DND-41 (cell line): ENCODE data around the gene PNKD.

Experiments
- ATAC-seq: fragments of 200-7000 bp; cut with Tn5 transposase; 3 replicates; pipeline ENCODE4 v1.9.1; 2021; ENCODE audit warnings: low read depth; ENCODE audit not compliant: insufficient read depth
- DNase-seq: peaks from one replicate; pipeline ENCODE4 v3.0.0-alpha.2; 2020
- H2AFZ ChIP-seq: 2 replicates; pipeline ENCODE4 v1.6.0; 2012; ENCODE audit warnings: low read depth, low read length
- H3K27ac ChIP-seq: 2 replicates; pipeline ENCODE4 v1.5.1; 2012; ENCODE audit warnings: low read length, inconsistent platforms
- H3K27me3 ChIP-seq: fragments of 200-600 bp; sonication (generic); 2 replicates; pipeline ENCODE4 v1.6.0; 2012; ENCODE audit warnings: low read length, mild to moderate bottlenecking, inconsistent platforms; ENCODE audit not compliant: insufficient read depth, poor library complexity
- H3K36me3 ChIP-seq: 2 replicates; pipeline ENCODE4 v1.5.1; 2012; ENCODE audit warnings: low read length, inconsistent platforms; ENCODE audit not compliant: insufficient read depth
- H3K4me1 ChIP-seq: 2 replicates; pipeline ENCODE4 v1.5.1; 2012; ENCODE audit warnings: mild to moderate bottlenecking, low read length; ENCODE audit not compliant: insufficient read depth
- H3K4me2 ChIP-seq: 2 replicates; pipeline ENCODE4 v1.6.0; 2012; ENCODE audit warnings: mild to moderate bottlenecking, moderate library complexity, low read length, inconsistent platforms; ENCODE audit not compliant: insufficient read depth
- H3K4me3 ChIP-seq, 2 experiments: fragments of 200-600 bp in 1 of 2; shearing (Covaris generic) in 1 of 2; 2 replicates each; pipeline ENCODE4 v1.5.1; 2012 to 2016; ENCODE audit warnings: inconsistent platforms in 2 of 2, low read length in 2 of 2, mild to moderate bottlenecking in 2 of 2, low read depth in 1 of 2, moderate library complexity in 1 of 2
- H3K79me2 ChIP-seq: 2 replicates; pipeline ENCODE4 v1.6.0; 2012; ENCODE audit warnings: low read length, inconsistent platforms; ENCODE audit not compliant: insufficient read depth
- H3K9ac ChIP-seq: 2 replicates; pipeline ENCODE4 v1.6.0; 2012; ENCODE audit warnings: low read depth, mild to moderate bottlenecking, inconsistent platforms, low read length, moderate library complexity
- H3K9me3 ChIP-seq: 2 replicates; pipeline ENCODE4 v1.5.1; 2012; ENCODE audit warnings: low read length, moderate library complexity, mild to moderate bottlenecking, inconsistent platforms; ENCODE audit not compliant: insufficient read depth, severe bottlenecking
- H4K20me1 ChIP-seq: 2 replicates; pipeline ENCODE4 v1.6.0; 2012; ENCODE audit warnings: low read length; ENCODE audit not compliant: insufficient read depth
- EZH2 ChIP-seq: IDR thresholded peaks from 3 replicates; pipeline ENCODE4 v1.6.1; 2012; ENCODE audit warnings: borderline replicate concordance, low read depth, mild to moderate bottlenecking, moderate library complexity, low read length, inconsistent platforms; ENCODE audit not compliant: severe bottlenecking
- TF ChIP-seq, protein P1 (sequence below): IDR thresholded peaks from 2 replicates; pipeline ENCODE4 v1.5.1; 2012; ENCODE audit warnings: borderline replicate concordance, low read length, moderate library complexity, mild to moderate bottlenecking; ENCODE audit not compliant: poor library complexity, severe bottlenecking; ENCODE audit errors: extremely low read depth

The PNKD gene

DNA sequence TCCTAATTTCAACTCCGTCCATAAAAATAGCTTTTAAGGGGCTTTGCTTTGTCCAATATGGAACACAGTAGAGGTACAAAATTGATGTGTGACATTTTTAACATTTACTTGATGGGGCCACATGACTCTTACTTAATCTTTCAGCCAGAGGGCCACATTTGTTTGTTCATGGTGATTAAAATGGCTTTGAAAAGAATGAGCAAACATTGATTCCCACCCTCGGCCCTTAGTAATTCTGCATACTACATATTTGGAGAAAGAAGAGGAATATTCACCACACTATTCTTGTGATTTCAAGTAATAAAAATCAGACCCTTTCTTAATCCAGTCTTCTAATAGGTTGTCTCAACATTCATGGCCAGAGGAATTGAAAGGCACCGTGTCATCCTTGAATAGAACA, 35.8 kb upstream of the PNKD start:
- H3K9me3 ChIP-seq: no peaks in the 10 kb centered on the region
- ATAC-seq: no peak
- TF ChIP-seq, protein P1, sequence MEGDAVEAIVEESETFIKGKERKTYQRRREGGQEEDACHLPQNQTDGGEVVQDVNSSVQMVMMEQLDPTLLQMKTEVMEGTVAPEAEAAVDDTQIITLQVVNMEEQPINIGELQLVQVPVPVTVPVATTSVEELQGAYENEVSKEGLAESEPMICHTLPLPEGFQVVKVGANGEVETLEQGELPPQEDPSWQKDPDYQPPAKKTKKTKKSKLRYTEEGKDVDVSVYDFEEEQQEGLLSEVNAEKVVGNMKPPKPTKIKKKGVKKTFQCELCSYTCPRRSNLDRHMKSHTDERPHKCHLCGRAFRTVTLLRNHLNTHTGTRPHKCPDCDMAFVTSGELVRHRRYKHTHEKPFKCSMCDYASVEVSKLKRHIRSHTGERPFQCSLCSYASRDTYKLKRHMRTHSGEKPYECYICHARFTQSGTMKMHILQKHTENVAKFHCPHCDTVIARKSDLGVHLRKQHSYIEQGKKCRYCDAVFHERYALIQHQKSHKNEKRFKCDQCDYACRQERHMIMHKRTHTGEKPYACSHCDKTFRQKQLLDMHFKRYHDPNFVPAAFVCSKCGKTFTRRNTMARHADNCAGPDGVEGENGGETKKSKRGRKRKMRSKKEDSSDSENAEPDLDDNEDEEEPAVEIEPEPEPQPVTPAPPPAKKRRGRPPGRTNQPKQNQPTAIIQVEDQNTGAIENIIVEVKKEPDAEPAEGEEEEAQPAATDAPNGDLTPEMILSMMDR: no peak
- TF ChIP-seq EZH2: no peak
- no peak overlapping the region for H3K4me2 ChIP-seq
- no peaks in the 10 kb centered on the region for H3K27me3 ChIP-seq
- no peak for DNase-seq
- no peak overlapping the region for H3K4me3 ChIP-seq
- no peaks in the 10 kb centered on the region for H4K20me1 ChIP-seq
- H3K9ac ChIP-seq: no peak overlapping the region
- H2AFZ ChIP-seq: no peak overlapping the region
- H3K36me3 ChIP-seq: peaks cover 93% of the 10 kb centered on the region
- H3K4me1 ChIP-seq: peaks cover 11% of the 10 kb centered on the region
- no peak overlapping the region for H3K27ac ChIP-seq
- H3K79me2 ChIP-seq: peaks cover 19% of the 10 kb centered on the region

- Histone ChIP-seq H3K9me3 (no peaks in the 10 kb centered on the region), H2AFZ (no peak overlapping the region), H3K27me3 (no peaks in the 10 kb centered on the region), H3K36me3 (peaks cover 93% of the 10 kb centered on the region), H4K20me1 (no peaks in the 10 kb centered on the region), H3K79me2 (peaks cover 16% of the 10 kb centered on the region), H3K9ac (no peak overlapping the region), H3K4me2 (no peak overlapping the region), H3K4me3 (no peak overlapping the region), H3K4me1 (peaks cover 6% of the 10 kb centered on the region), H3K27ac (no peak overlapping the region)
- no peak for ATAC-seq
- no peak for DNase-seq
- no peak for TF ChIP-seq EZH2
- TF ChIP-seq, protein P1: no peak
Observed at GRCh38 chr2:218235017-218235416, 35.3 kb upstream of the PNKD start.

GRCh38 chr2:218236829-218237228, 33.5 kb upstream of the PNKD start:
- Histone ChIP-seq H4K20me1 (no peaks in the 10 kb centered on the region), H3K79me2 (0 out of 2 replicates have a peak, but pooled peaks cover 5% of the 10 kb centered on the region), H2AFZ (no peak overlapping the region), H3K4me3 (no peak overlapping the region), H3K36me3 (peaks cover 92% of the 10 kb centered on the region), H3K9me3 (no peaks in the 10 kb centered on the region), H3K27me3 (no peaks in the 10 kb centered on the region), H3K27ac (no peak overlapping the region), H3K9ac (no peak overlapping the region), H3K4me2 (no peak overlapping the region), H3K4me1 (no peaks in the 10 kb centered on the region)
- DNase-seq: no peak
- no peak for ATAC-seq
- TF ChIP-seq EZH2: no peak
- TF ChIP-seq, protein P1: no peak

- no peak overlapping the region for H2AFZ ChIP-seq
- H3K27me3 ChIP-seq: no peaks in the 10 kb centered on the region
- peaks cover 95% of the 10 kb centered on the region for H3K36me3 ChIP-seq
- H3K4me1 ChIP-seq: no peaks in the 10 kb centered on the region
- ATAC-seq (no peak), DNase-seq (no peak)
- 0 out of 2 replicates have a peak, but pooled peaks cover 2% of the 10 kb centered on the region for H3K79me2 ChIP-seq
- H3K4me3 ChIP-seq: no peak overlapping the region
- H3K9ac ChIP-seq: no peak overlapping the region
- H3K27ac ChIP-seq: no peak overlapping the region
- H3K4me2 ChIP-seq: no peak overlapping the region
- H3K9me3 ChIP-seq: no peaks in the 10 kb centered on the region
- TF ChIP-seq, protein P1: no peak
- no peak for TF ChIP-seq EZH2
- H4K20me1 ChIP-seq: no peaks in the 10 kb centered on the region
Observed at GRCh38 chr2:218238887-218239286, 31.4 kb upstream of the PNKD start.
